ENCODE results near the gene PCDHA9.
"Not testable (repeated sequence)": the region's sequence is repeated elsewhere in the genome, so short reads cannot be mapped to it uniquely, and the experiment has no call there.

Gene PCDHA9

DNA sequence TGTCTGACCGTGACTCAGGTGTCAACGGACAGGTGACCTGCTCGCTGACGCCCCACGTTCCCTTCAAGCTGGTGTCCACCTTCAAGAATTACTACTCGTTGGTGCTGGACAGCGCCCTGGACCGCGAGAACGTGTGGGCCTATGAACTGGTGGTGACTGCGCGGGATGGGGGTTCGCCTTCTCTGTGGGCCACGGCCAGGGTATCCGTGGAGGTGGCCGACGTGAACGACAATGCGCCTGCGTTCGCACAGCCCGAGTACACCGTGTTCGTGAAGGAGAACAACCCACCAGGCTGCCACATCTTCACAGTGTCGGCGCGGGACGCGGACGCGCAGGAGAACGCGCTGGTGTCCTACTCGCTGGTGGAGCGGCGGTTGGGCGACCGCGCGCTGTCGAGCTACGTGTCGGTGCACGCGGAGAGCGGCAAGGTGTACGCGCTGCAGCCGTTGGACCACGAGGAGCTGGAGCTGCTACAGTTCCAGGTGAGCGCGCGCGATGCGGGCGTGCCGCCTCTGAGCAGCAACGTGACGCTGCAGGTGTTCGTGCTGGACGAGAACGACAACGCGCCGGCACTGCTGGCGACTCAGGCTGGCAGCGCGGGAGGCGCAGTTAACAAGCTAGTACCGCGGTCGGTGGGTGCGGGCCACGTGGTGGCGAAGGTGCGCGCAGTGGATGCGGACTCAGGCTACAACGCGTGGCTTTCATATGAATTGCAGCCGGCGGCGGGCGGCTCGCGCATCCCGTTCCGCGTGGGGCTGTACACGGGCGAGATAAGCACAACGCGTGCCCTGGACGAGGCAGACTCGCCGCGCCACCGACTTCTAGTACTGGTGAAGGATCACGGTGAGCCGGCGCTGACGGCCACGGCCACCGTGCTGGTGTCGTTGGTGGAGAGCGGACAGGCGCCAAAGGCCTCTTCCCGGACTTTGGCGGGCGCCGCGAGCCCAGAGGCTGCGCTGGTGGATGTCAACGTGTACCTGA lies 22.3 kb downstream of the PCDHA9 start:
- Histone ChIP-seq H3K4me3 (no peak overlapping the region), H3K27ac (no peak overlapping the region)
- TF ChIP-seq, protein P1, sequence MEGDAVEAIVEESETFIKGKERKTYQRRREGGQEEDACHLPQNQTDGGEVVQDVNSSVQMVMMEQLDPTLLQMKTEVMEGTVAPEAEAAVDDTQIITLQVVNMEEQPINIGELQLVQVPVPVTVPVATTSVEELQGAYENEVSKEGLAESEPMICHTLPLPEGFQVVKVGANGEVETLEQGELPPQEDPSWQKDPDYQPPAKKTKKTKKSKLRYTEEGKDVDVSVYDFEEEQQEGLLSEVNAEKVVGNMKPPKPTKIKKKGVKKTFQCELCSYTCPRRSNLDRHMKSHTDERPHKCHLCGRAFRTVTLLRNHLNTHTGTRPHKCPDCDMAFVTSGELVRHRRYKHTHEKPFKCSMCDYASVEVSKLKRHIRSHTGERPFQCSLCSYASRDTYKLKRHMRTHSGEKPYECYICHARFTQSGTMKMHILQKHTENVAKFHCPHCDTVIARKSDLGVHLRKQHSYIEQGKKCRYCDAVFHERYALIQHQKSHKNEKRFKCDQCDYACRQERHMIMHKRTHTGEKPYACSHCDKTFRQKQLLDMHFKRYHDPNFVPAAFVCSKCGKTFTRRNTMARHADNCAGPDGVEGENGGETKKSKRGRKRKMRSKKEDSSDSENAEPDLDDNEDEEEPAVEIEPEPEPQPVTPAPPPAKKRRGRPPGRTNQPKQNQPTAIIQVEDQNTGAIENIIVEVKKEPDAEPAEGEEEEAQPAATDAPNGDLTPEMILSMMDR (IDR thresholded peaks at IDR 0.05) = no peak
- no peak for DNase-seq (ENCODE audit: low spot score)

DNA sequence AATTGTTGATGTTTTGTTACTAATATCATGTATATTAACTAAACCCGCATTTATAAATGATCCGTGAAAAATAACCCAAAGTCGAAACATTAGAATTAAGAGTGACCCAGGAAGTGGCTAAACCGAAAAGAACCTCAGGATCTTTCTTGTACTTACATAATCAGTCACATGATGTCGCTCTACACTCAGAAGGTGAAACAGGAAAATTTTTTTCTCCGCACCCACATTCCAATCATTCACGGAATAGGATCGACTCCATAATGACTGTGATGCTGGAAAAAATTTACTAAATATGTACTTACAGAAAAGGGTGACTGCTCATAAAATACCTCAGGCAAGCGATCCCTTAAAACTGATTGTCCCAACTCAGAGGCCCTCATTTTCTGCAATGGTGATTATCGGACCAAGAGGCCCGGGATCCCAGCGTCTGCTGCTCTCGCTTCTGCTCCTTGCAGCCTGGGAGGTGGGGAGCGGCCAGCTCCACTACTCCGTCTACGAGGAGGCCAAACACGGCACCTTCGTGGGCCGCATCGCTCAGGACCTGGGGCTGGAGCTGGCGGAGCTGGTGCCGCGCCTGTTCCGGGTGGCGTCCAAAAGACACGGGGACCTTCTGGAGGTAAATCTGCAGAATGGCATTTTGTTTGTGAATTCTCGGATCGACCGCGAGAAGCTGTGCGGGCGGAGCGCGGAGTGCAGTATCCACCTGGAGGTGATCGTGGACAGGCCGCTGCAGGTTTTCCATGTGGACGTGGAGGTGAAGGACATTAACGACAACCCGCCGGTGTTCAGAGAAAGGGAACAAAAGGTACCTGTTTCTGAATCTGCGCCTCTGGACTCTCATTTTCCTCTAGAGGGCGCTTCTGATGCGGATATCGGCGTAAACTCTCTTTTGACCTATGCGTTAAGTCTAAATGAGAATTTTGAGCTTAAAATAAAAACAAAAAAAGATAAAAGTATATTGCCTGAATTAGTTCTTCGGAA lies 27.2 kb downstream of the PCDHA9 start, which contains the start of gene PCDHA12:
Gene PCDHA12 (plus strand): TSS at position 224 of the 981 bp plus-strand sequence. CDS start 165 bp downstream, at position 389.
- TF ChIP-seq, protein P1 (IDR thresholded peaks at IDR 0.05) = no peak
- Histone ChIP-seq H3K27ac (no peak within 1 kb of the TSS), H3K4me3 (peak within 1 kb of the TSS; percentile 18)
- no peak for DNase-seq (ENCODE audit: low spot score)

DNA sequence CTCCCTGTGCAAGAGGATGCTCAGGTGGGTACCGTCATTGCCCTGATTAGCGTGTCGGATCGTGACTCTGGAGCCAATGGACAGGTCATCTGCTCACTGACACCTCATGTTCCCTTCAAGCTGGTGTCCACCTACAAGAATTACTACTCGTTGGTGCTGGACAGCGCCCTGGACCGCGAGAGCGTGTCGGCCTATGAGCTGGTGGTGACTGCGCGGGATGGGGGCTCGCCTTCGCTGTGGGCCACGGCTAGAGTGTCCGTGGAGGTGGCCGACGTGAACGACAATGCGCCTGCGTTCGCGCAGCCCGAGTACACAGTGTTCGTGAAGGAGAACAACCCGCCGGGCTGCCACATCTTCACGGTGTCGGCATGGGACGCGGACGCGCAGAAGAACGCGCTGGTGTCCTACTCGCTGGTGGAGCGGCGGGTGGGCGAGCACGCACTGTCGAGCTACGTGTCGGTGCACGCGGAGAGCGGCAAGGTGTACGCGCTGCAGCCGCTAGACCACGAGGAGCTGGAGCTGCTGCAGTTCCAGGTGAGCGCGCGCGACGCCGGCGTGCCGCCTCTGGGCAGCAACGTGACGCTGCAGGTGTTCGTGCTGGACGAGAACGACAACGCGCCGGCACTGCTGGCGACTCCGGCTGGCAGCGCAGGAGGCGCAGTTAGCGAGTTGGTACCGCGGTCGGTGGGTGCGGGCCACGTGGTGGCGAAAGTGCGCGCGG lies 28.5 kb downstream of the PCDHA9 start:
- DNase-seq (ENCODE audit: low spot score) = not testable (repeated sequence)
- H3K4me3 ChIP-seq = peak overlapping the region; percentile 7

DNA sequence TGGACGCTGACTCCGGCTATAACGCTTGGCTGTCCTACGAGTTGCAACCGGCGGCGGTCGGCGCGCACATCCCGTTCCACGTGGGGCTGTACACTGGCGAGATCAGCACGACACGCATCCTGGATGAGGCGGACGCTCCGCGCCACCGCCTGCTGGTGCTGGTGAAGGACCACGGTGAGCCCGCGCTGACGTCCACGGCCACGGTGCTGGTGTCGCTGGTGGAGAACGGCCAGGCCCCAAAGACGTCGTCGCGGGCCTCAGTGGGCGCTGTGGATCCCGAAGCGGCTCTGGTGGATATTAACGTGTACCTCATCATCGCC lies 29.0 kb downstream of the PCDHA9 start:
- no peak for DNase-seq (ENCODE audit: low spot score)
- TF ChIP-seq, protein P1 (IDR thresholded peaks at IDR 0.05) = no peak
- H3K4me3 ChIP-seq = no peak overlapping the region
- H3K27ac ChIP-seq = no peak overlapping the region

More for the DNA sequence above, 28.5 kb downstream of the PCDHA9 start:
- not testable (repeated sequence) for H3K27ac ChIP-seq

DNA sequence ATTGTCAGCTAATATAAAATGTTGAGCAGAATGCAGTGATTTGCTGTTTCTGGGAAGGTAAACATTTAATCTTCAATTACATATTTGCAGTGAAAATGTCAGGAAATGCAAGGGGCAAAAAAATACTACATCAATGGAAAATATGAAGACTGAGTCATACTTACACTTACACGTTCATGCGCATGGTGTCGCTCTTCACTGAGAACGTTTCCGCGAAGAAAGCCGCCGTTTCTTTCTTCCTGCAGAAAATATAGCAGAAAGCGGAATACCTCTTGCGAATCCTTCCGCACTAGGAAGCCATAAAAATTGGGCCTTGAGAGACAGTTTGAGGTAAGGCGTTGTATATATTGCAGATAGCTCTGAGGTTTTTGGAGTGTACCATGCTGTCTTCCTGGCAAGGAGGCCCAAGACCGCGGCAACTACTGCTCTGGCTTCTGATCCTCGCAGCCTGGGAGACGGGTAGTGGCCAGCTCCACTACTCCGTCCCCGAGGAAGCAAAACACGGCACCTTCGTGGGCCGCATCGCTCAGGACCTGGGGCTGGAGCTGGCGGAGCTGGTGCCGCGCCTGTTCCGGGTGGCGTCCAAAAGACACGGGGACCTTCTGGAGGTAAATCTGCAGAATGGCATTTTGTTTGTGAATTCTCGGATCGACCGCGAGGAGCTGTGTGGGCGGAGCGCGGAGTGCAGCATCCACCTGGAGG lies 33.9 kb downstream of the PCDHA9 start, which contains the start of gene PCDHA13:
Gene PCDHA13 (plus strand): TSS at position 236 of the 702 bp plus-strand sequence. CDS start 145 bp downstream, at position 381.
- TF ChIP-seq, protein P1 (IDR thresholded peaks at IDR 0.05) = no peak
- H3K4me3 ChIP-seq = peak within 1 kb of the TSS; percentile 58
- H3K27ac ChIP-seq = no peak within 1 kb of the TSS
- DNase-seq (ENCODE audit: low spot score) = no peak

DNA sequence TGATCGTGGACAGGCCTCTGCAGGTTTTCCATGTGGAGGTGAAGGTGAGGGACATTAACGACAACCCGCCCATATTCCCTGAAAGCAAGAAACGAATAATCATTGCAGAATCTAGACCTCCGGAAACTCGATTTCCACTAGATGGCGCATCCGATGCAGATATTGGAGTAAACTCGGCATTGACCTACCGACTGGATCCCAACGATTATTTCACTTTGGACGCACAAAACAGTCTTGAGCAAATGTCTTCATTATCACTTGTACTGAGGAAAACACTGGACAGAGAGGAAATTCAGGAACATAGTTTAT lies 34.4 kb downstream of the PCDHA9 start:
- Histone ChIP-seq H3K4me3 (peak overlapping the region; percentile 58), H3K27ac (no peak overlapping the region)
- TF ChIP-seq, protein P1 (IDR thresholded peaks at IDR 0.05) = no peak
- no peak for DNase-seq (ENCODE audit: low spot score)

Data from coronary artery (tissue), 2 donors.